Measurements from ENCODE around the gene RPL35A. TPM values are rescaled to one million over a fixed set of nuclear protein-coding genes. Genes with fewer than 3 reads are reported as not detected.
"Not testable (repeated sequence)": the region's sequence is repeated elsewhere in the genome, so short reads cannot be mapped to it uniquely, and the experiment has no call there.

RPL35A gene
- total RNA-seq, 1 donor from 2014 or later: 291 TPM

- Histone ChIP-seq H3K36me3 (peaks cover 5 to 8% of the 10 kb centered on the region in 2 donors), H3K9me3 (no peaks in the 10 kb centered on the region), H3K27me3 (no peaks in the 10 kb centered on the region), H3K4me1 (peaks cover 0 to 9% of the 10 kb centered on the region in 2 donors), H3K4me3 (peak overlapping the region; percentile 66 to 88), H3K27ac (peak overlapping the region; percentile 75 to 82)
- intact Hi-C loops (cut with DNase I): loop anchor here (1.0 kb wide), 1 partner anchor 11 kb away; the partner anchor contains the start of gene RPL35A
- DNase-seq (ENCODE audit: low spot score in 2 of 2): peak in 1 of 2 donors; percentile 70
- no peak for TF ChIP-seq CTCF (IDR thresholded peaks at IDR 0.05)
Observed at GRCh38 chr3:197960694-197961581, 10.9 kb downstream of the RPL35A start.

- Histone ChIP-seq H3K4me1 (peaks cover 0 to 9% of the 10 kb centered on the region in 2 donors), H3K4me3 (peak overlapping the region in 1 of 2 donors; percentile 88), H3K27ac (no peak overlapping the region), H3K27me3 (no peaks in the 10 kb centered on the region), H3K9me3 (no peaks in the 10 kb centered on the region), H3K36me3 (peaks cover 1 to 2% of the 10 kb centered on the region in 2 donors)
- TF ChIP-seq CTCF (IDR thresholded peaks at IDR 0.05): no peak
- intact Hi-C loops (cut with DNase I): no loop called here
- no peak for DNase-seq (ENCODE audit: low spot score in 2 of 2)
Observed at GRCh38 chr3:197961582-197961945, 11.6 kb downstream of the RPL35A start.

GRCh38 chr3:197963019-197963637, 13.1 kb downstream of the RPL35A start:
- Histone ChIP-seq H3K4me3 (no peak overlapping the region), H3K36me3 (no peaks in the 10 kb centered on the region), H3K27ac (no peak overlapping the region), H3K9me3 (no peaks in the 10 kb centered on the region), H3K4me1 (peaks cover 0 to 9% of the 10 kb centered on the region in 2 donors), H3K27me3 (no peaks in the 10 kb centered on the region)
- no peak for TF ChIP-seq CTCF (IDR thresholded peaks at IDR 0.05)
- no peak for DNase-seq (ENCODE audit: low spot score in 2 of 2)
- intact Hi-C loops (cut with DNase I): no loop called here

GRCh38 chr3:197967337-197967989, 17.5 kb downstream of the RPL35A start:
- H3K4me1 ChIP-seq; H3K36me3 ChIP-seq; H3K27ac ChIP-seq; H3K9me3 ChIP-seq; H3K27me3 ChIP-seq; H3K4me3 ChIP-seq; DNase-seq (ENCODE audit: low spot score in 2 of 2); intact Hi-C loops (cut with DNase I): not testable (repeated sequence)

GRCh38 chr3:197970588-197970987, 20.6 kb downstream of the RPL35A start:
- no peak for TF ChIP-seq CTCF (IDR thresholded peaks at IDR 0.05)
- intact Hi-C loops (cut with DNase I): no loop called here
- no peaks in the 10 kb centered on the region for H3K27me3 ChIP-seq
- no peak for DNase-seq (ENCODE audit: low spot score in 2 of 2)
- no peaks in the 10 kb centered on the region for H3K36me3 ChIP-seq
- H3K4me1 ChIP-seq: no peaks in the 10 kb centered on the region
- no peaks in the 10 kb centered on the region for H3K9me3 ChIP-seq
- H3K27ac ChIP-seq: no peak overlapping the region
- H3K4me3 ChIP-seq: no peak overlapping the region

GRCh38 chr3:197974016-197974415, 24.0 kb downstream of the RPL35A start:
- DNase-seq (ENCODE audit: low spot score in 2 of 2): no peak
- Histone ChIP-seq H3K27ac (no peak overlapping the region), H3K9me3 (no peaks in the 10 kb centered on the region), H3K27me3 (no peaks in the 10 kb centered on the region), H3K36me3 (peaks cover 0 to 12% of the 10 kb centered on the region in 2 donors), H3K4me1 (no peaks in the 10 kb centered on the region), H3K4me3 (no peak overlapping the region)
- intact Hi-C loops (cut with DNase I): no loop called here
- TF ChIP-seq CTCF (IDR thresholded peaks at IDR 0.05): no peak
